Activated effector memory CD4-positive, alpha-beta T cell treated with Interleukin-2 at 50 U/mL for 16 hours (primary cell): ENCODE results near the gene CMTM1.

Source experiments
- DNase-seq: peaks from one replicate; pipeline ENCODE4 v3.0.0-alpha.2; 2020

The CMTM1 gene

GRCh38 chr16:66539623-66540469 is 26.4 kb upstream of the CMTM1 start:
- no peak for DNase-seq

- DNase-seq: no peak
Measured at GRCh38 chr16:66541388-66542355, 24.6 kb upstream of the CMTM1 start.

- no peak for DNase-seq
Measured at GRCh38 chr16:66542396-66542795, 23.8 kb upstream of the CMTM1 start.

- DNase-seq: no peak
Measured at GRCh38 chr16:66543541-66543940, 22.7 kb upstream of the CMTM1 start.

- no peak for DNase-seq
Measured at GRCh38 chr16:66544016-66544757, 22.1 kb upstream of the CMTM1 start.

- no peak for DNase-seq
Measured at GRCh38 chr16:66547101-66547989, 18.9 kb upstream of the CMTM1 start.

GRCh38 chr16:66548068-66548467 is 18.2 kb upstream of the CMTM1 start:
- DNase-seq: no peak

- no peak for DNase-seq
Measured at GRCh38 chr16:66548868-66549267, 17.4 kb upstream of the CMTM1 start.

- peak; percentile 36 for DNase-seq
Measured at GRCh38 chr16:66549284-66550131, 16.7 kb upstream of the CMTM1 start, which contains the start of gene TK2. TSS of gene TK2 (minus strand) at chr16:66550122. CDS start at chr16:66550061, 61 bp downstream.

- peak; percentile 50 for DNase-seq
Measured at GRCh38 chr16:66551348-66551759, 14.9 kb upstream of the CMTM1 start.

- no peak for DNase-seq
Measured at GRCh38 chr16:66551788-66552285, 14.4 kb upstream of the CMTM1 start.

GRCh38 chr16:66552286-66553177 is 13.7 kb upstream of the CMTM1 start, which contains the start of gene CKLF:
TSS of gene CKLF (plus strand) at chr16:66552576. CDS start at chr16:66552716, 140 bp downstream.
- peak; percentile 91 for DNase-seq

- no peak for DNase-seq
Measured at GRCh38 chr16:66553223-66553622, 13.0 kb upstream of the CMTM1 start.

GRCh38 chr16:66554021-66554420 is 12.2 kb upstream of the CMTM1 start:
- DNase-seq: no peak

GRCh38 chr16:66554495-66554894 is 11.7 kb upstream of the CMTM1 start:
- DNase-seq: no peak

- DNase-seq: no peak
Measured at GRCh38 chr16:66560107-66560506, 6.1 kb upstream of the CMTM1 start.

GRCh38 chr16:66561381-66562080 is 4.7 kb upstream of the CMTM1 start:
- no peak for DNase-seq

- no peak for DNase-seq
Measured at GRCh38 chr16:66562409-66562808, 3.8 kb upstream of the CMTM1 start.

- no peak for DNase-seq
Measured at GRCh38 chr16:66562986-66563385, 3.3 kb upstream of the CMTM1 start.
